Muscle of arm (tissue), 12 donors: ENCODE results near the gene ARL8B. TPM values are rescaled to one million over a fixed set of nuclear protein-coding genes. Genes with fewer than 3 reads are reported as not detected.
"Not testable (repeated sequence)": the region's sequence is repeated elsewhere in the genome, so short reads cannot be mapped to it uniquely, and the experiment has no call there.

Experiments used
- DNase-seq: peaks from one replicate; pipeline ENCODE4 v3.0.0-alpha.2; 2013
- polyA plus RNA-seq, 12 donors: library from polyadenylated mRNA; unstranded; fragments of 120-200 nt; gene quantifications; one replicate each; pipeline ENCODE4 v1.2.1, GENCODE V29; 2013; ENCODE audit not compliant: insufficient read length in 12 of 12

Gene ARL8B
- polyA plus RNA-seq, 12 donors: 44.2 to 67.3 (median 50.6) TPM; not detected in 1

- DNase-seq: no peak
Measured at GRCh38 chr3:5105050-5105449, 17.0 kb upstream of the ARL8B start.

- DNase-seq: not testable (repeated sequence)
Measured at GRCh38 chr3:5106371-5106770, 15.7 kb upstream of the ARL8B start.

- not testable (repeated sequence) for DNase-seq
Measured at GRCh38 chr3:5106933-5107334, 15.2 kb upstream of the ARL8B start.

GRCh38 chr3:5110337-5110736 lies 11.8 kb upstream of the ARL8B start:
- no peak for DNase-seq

- no peak for DNase-seq
Measured at GRCh38 chr3:5112043-5112442, 10.0 kb upstream of the ARL8B start.

- not testable (repeated sequence) for DNase-seq
Measured at GRCh38 chr3:5113726-5114125, 8.4 kb upstream of the ARL8B start.

GRCh38 chr3:5115506-5116162 lies 6.5 kb upstream of the ARL8B start:
- DNase-seq: no peak

- no peak for DNase-seq
Measured at GRCh38 chr3:5116538-5116937, 5.6 kb upstream of the ARL8B start.

- no peak for DNase-seq
Measured at GRCh38 chr3:5120446-5120845, 1.6 kb upstream of the ARL8B start.

GRCh38 chr3:5122741-5123706 lies 932 bp downstream of the ARL8B start:
- no peak for DNase-seq

- DNase-seq: no peak
Measured at GRCh38 chr3:5123937-5124336, 1.8 kb downstream of the ARL8B start.

- no peak for DNase-seq
Measured at GRCh38 chr3:5126586-5126985, 4.5 kb downstream of the ARL8B start.

- no peak for DNase-seq
Measured at GRCh38 chr3:5128849-5129248, 6.8 kb downstream of the ARL8B start.

GRCh38 chr3:5133239-5134018 lies 11.3 kb downstream of the ARL8B start:
- no peak for DNase-seq

GRCh38 chr3:5134019-5134391 lies 11.9 kb downstream of the ARL8B start:
- DNase-seq: no peak

- DNase-seq: no peak
Measured at GRCh38 chr3:5134499-5134898, 12.4 kb downstream of the ARL8B start.

GRCh38 chr3:5136211-5136918 lies 14.3 kb downstream of the ARL8B start:
- no peak for DNase-seq

- DNase-seq: no peak
Measured at GRCh38 chr3:5136919-5137429, 14.9 kb downstream of the ARL8B start.

- DNase-seq: no peak
Measured at GRCh38 chr3:5138214-5138981, 16.3 kb downstream of the ARL8B start.

GRCh38 chr3:5140230-5140621 lies 18.1 kb downstream of the ARL8B start:
- DNase-seq: no peak

- DNase-seq: no peak
Measured at GRCh38 chr3:5140839-5141238, 18.7 kb downstream of the ARL8B start.
